Measurements from ENCODE around the gene CSNK1A1.

- TF ChIP-seq POLR2AphosphoS5 (IDR thresholded peaks at IDR 0.05) (no peak), CTCF (IDR thresholded peaks at IDR 0.05) (no peak), POLR2A (IDR thresholded peaks at IDR 0.05) (no peak), EP300 (IDR thresholded peaks at IDR 0.05) (no peak)
These were observed 21.5 kb upstream of the CSNK1A1 start for GRCh38 chr5:149572576-149573231.

Measured in gastroesophageal sphincter (tissue), 3 donors.